ENCODE measurements around the gene CEP112.

DNA sequence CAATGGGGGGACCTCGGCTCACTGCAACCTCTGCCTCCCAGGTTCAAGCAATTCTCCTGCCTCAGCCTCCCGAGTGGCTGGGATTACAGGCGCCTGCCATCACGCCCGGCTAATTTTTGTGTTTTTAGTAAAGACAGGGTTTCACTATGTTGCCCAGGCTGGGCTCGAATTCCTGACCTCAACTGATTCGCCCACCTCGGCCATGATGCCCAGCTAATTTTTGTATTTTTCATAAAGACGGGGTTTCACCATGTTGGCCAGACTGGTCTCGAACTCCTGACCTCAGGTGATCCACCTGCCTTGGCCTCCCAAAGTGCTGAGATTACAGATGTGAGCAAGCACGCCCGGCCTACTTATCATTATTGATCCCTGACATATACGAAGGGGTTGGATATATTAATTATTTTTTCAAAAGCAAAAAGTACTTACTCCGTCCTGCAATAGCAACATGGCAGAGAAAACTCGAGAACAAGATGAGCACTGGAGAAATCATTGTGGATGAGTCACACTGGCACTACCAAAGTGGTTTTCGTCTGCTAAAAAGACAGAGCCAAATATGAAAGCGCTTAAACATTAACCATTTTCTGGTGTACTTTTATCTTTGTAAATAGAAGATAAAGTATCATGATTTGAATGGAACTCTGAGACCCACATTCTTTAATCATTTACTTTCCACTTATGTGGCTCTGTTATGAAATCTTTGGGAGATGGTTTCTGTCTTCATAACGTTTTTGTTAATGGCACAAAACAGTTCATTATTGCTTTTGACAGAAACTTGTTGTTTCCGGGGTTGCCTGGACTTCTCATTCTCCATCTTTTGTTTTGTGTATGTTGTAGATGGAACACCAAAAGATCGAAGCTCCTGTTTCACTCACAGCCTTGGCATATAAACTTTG, 37.2 kb upstream of the CEP112 start, which contains the start of gene APOH:
- TF ChIP-seq POLR2A (IDR thresholded peaks at IDR 0.05), result no peak
- no peak for TF ChIP-seq EP300 (IDR thresholded peaks at IDR 0.05)
